ENCODE results near the gene GALNT2.

GALNT2 gene

GRCh38 chr1:230066031-230066430 lies 1.0 kb upstream of the GALNT2 start:
- TF ChIP-seq, protein P1, sequence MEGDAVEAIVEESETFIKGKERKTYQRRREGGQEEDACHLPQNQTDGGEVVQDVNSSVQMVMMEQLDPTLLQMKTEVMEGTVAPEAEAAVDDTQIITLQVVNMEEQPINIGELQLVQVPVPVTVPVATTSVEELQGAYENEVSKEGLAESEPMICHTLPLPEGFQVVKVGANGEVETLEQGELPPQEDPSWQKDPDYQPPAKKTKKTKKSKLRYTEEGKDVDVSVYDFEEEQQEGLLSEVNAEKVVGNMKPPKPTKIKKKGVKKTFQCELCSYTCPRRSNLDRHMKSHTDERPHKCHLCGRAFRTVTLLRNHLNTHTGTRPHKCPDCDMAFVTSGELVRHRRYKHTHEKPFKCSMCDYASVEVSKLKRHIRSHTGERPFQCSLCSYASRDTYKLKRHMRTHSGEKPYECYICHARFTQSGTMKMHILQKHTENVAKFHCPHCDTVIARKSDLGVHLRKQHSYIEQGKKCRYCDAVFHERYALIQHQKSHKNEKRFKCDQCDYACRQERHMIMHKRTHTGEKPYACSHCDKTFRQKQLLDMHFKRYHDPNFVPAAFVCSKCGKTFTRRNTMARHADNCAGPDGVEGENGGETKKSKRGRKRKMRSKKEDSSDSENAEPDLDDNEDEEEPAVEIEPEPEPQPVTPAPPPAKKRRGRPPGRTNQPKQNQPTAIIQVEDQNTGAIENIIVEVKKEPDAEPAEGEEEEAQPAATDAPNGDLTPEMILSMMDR (IDR thresholded peaks at IDR 0.05; ENCODE audit: borderline replicate concordance, insufficient read depth, low read depth, low read length) = no peak

DNA sequence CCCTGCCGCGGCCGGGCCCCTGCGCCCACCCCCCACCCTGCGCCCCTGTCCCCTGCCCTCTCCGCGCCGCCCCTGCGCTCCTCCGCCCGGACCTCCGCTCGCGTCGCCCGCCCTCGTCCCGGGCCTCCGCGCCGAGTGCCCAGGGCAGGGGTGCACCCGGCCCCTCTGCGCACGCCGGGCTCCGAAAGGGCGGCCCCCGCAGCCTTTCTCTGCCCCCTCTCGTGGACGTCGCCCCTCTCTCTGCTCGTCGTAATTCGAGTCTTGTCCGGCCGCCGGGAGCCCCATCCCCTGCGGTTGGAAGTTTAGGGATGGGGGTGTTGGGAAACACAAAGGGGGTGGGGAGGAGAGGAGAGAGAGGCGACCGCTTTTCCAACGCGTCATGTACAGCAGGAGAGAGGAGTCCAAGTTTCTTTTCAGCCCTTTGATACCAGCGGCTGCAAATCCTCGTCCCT lies 407 bp downstream of the GALNT2 start:
- TF ChIP-seq, protein P1 (IDR thresholded peaks at IDR 0.05; ENCODE audit: borderline replicate concordance, insufficient read depth, low read depth, low read length) = no peak

More at GRCh38 chr1:230066031-230066430, 1.0 kb upstream of the GALNT2 start:
- no peak overlapping the region for H3K4me3 ChIP-seq (ENCODE audit: low read depth, low read length)

DNA sequence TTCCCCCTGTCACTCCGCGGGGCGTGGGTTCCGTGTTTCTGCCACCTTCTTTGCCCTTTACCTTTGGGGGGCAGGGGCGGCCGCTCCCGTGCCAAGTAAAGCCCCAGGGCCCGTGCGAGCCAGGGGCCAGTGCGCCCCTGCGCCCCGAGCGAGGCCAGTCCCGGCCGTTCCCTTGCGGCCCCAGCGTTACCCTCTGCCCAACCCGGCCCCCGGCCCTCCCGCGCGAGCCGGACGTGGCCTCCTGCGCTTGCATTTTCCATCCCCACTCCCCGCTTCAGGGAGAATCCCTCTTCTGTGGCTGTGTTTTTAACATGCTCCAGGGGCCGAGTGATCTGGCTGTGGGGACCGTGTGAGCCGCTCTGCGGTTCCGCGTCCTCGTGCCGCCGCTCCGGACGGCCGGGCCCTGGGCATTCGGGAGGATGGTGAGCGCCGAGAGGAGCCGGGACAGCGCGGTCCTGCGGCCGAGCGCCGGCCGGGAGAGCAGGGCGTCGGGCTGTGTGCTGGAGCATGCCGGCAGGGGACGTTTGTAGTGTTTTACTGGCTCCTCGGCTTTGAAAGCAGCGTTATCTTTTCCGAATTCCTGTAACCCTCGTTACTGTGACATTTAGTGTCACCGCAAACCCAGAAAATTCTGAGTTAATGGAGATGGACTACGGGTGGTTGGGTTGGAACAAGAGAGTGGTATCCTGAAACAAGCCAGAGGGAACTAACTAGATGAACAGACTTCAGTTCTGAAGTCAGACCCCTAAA lies 1.0 kb downstream of the GALNT2 start:
- TF ChIP-seq, protein P1 (IDR thresholded peaks at IDR 0.05; ENCODE audit: borderline replicate concordance, insufficient read depth, low read depth, low read length) = no peak
- H3K4me3 ChIP-seq (ENCODE audit: low read depth, low read length) = peak overlapping the region; percentile 75

More for the DNA sequence above, 407 bp downstream of the GALNT2 start:
- H3K4me3 ChIP-seq (ENCODE audit: low read depth, low read length) = peak overlapping the region; percentile 75

GRCh38 chr1:230068621-230068873 lies 1.5 kb downstream of the GALNT2 start:
- TF ChIP-seq, protein P1 (IDR thresholded peaks at IDR 0.05; ENCODE audit: borderline replicate concordance, insufficient read depth, low read depth, low read length) = no peak
- peak overlapping the region; percentile 75 for H3K4me3 ChIP-seq (ENCODE audit: low read depth, low read length)

- peak overlapping the region; percentile 75 for H3K4me3 ChIP-seq (ENCODE audit: low read depth, low read length)
- TF ChIP-seq, protein P1 (IDR thresholded peaks at IDR 0.05; ENCODE audit: borderline replicate concordance, insufficient read depth, low read depth, low read length) = no peak
Measured at GRCh38 chr1:230068952-230069684, 2.1 kb downstream of the GALNT2 start.

DNA sequence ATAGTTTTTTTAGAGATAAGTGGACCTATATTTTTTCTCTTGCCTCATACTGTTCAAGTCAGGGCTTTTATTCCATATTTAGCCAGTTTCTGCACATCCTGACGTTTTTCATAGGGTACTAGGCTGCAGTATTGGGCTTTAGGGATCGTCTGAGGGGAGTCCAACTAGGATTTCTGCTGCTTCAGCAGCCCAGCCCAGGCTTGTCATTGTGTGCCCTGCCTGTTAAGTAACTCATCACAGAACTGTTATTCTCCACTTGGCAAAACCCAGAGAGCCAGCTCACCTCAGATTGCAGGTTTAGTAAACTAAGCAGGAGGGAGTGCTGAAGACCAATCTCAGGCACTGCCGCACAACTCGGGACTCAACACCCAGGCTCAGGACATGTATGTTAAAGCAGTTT lies 2.8 kb downstream of the GALNT2 start:
- H3K4me3 ChIP-seq (ENCODE audit: low read depth, low read length) = no peak overlapping the region
- TF ChIP-seq, protein P1 (IDR thresholded peaks at IDR 0.05; ENCODE audit: borderline replicate concordance, insufficient read depth, low read depth, low read length) = no peak

Data from GM12875 (cell line).